OCI-LY3 (cell line): Measurements from ENCODE around the gene TNC.

Experiments
- EZH2phosphoT487 ChIP-seq: fragments of 200-600 bp; shearing (Covaris generic); IDR thresholded peaks from 2 replicates; pipeline ENCODE4 v1.6.1; 2018; ENCODE audit warnings: antibody characterized with exemption, mixed run types, low read depth
- TF ChIP-seq, protein P1 (sequence below): fragments of 200-600, 300-600 bp; sonication (generic); IDR thresholded peaks from 2 replicates; pipeline ENCODE4 v1.5.1; 2014; ENCODE audit warnings: antibody characterized with exemption, low read length, low read depth

- TF ChIP-seq, protein P1, sequence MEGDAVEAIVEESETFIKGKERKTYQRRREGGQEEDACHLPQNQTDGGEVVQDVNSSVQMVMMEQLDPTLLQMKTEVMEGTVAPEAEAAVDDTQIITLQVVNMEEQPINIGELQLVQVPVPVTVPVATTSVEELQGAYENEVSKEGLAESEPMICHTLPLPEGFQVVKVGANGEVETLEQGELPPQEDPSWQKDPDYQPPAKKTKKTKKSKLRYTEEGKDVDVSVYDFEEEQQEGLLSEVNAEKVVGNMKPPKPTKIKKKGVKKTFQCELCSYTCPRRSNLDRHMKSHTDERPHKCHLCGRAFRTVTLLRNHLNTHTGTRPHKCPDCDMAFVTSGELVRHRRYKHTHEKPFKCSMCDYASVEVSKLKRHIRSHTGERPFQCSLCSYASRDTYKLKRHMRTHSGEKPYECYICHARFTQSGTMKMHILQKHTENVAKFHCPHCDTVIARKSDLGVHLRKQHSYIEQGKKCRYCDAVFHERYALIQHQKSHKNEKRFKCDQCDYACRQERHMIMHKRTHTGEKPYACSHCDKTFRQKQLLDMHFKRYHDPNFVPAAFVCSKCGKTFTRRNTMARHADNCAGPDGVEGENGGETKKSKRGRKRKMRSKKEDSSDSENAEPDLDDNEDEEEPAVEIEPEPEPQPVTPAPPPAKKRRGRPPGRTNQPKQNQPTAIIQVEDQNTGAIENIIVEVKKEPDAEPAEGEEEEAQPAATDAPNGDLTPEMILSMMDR: no peak
- TF ChIP-seq EZH2phosphoT487: no peak
Observed at GRCh38 chr9:115144706-115145105, 26.7 kb upstream of the TNC start.
